ENCODE measurements around the gene TMEM240.

DNA sequence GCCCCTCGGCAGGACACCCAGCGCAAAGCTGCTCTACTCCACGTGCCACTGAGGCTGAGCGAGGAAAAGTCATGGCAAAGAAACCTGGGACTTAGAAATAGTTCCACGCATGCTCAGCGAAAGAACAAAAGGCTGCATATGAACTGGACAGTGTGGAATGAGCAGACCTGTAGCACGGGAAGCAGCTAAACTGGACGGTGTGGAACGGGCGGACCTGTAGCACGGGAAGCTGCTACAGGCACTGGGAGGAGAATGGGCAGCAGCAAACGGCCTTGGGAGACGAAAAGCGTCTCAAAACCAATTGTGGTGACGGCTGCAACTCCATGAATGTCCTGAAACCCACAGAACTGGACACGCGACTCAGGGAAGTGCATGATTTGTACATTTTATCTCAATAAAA, 18.6 kb upstream of the TMEM240 start:
- TF ChIP-seq ZNF416 (CRISPR knock-in tag; IDR thresholded peaks at IDR 0.05): no peak
- TF ChIP-seq, protein P1, sequence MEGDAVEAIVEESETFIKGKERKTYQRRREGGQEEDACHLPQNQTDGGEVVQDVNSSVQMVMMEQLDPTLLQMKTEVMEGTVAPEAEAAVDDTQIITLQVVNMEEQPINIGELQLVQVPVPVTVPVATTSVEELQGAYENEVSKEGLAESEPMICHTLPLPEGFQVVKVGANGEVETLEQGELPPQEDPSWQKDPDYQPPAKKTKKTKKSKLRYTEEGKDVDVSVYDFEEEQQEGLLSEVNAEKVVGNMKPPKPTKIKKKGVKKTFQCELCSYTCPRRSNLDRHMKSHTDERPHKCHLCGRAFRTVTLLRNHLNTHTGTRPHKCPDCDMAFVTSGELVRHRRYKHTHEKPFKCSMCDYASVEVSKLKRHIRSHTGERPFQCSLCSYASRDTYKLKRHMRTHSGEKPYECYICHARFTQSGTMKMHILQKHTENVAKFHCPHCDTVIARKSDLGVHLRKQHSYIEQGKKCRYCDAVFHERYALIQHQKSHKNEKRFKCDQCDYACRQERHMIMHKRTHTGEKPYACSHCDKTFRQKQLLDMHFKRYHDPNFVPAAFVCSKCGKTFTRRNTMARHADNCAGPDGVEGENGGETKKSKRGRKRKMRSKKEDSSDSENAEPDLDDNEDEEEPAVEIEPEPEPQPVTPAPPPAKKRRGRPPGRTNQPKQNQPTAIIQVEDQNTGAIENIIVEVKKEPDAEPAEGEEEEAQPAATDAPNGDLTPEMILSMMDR (IDR thresholded peaks at IDR 0.05): no peak
- no peak for TF ChIP-seq TP53 (CRISPR knock-in tag; IDR thresholded peaks at IDR 0.05)
- TF ChIP-seq, protein P2, sequence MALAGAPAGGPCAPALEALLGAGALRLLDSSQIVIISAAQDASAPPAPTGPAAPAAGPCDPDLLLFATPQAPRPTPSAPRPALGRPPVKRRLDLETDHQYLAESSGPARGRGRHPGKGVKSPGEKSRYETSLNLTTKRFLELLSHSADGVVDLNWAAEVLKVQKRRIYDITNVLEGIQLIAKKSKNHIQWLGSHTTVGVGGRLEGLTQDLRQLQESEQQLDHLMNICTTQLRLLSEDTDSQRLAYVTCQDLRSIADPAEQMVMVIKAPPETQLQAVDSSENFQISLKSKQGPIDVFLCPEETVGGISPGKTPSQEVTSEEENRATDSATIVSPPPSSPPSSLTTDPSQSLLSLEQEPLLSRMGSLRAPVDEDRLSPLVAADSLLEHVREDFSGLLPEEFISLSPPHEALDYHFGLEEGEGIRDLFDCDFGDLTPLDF (CRISPR knock-in tag; IDR thresholded peaks at IDR 0.05): no peak
- no peak for TF ChIP-seq CREM (CRISPR knock-in tag; IDR thresholded peaks at IDR 0.05)
- TF ChIP-seq, protein P3, sequence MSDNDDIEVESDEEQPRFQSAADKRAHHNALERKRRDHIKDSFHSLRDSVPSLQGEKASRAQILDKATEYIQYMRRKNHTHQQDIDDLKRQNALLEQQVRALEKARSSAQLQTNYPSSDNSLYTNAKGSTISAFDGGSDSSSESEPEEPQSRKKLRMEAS (CRISPR knock-in tag; IDR thresholded peaks at IDR 0.05): no peak
- no peak for TF ChIP-seq HMGA2 (CRISPR knock-in tag; IDR thresholded peaks at IDR 0.05)
- TF ChIP-seq ELF4 (CRISPR knock-in tag; IDR thresholded peaks at IDR 0.05; ENCODE audit: low read depth): no peak
- TF ChIP-seq, protein P4, sequence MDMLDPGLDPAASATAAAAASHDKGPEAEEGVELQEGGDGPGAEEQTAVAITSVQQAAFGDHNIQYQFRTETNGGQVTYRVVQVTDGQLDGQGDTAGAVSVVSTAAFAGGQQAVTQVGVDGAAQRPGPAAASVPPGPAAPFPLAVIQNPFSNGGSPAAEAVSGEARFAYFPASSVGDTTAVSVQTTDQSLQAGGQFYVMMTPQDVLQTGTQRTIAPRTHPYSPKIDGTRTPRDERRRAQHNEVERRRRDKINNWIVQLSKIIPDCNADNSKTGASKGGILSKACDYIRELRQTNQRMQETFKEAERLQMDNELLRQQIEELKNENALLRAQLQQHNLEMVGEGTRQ (CRISPR knock-in tag; IDR thresholded peaks at IDR 0.05): no peak
- TF ChIP-seq ATF1 (CRISPR knock-in tag; IDR thresholded peaks at IDR 0.05): no peak
- no peak for TF ChIP-seq SP1 (CRISPR knock-in tag; conservative IDR thresholded peaks at IDR 0.05)
- TF ChIP-seq, protein P5, sequence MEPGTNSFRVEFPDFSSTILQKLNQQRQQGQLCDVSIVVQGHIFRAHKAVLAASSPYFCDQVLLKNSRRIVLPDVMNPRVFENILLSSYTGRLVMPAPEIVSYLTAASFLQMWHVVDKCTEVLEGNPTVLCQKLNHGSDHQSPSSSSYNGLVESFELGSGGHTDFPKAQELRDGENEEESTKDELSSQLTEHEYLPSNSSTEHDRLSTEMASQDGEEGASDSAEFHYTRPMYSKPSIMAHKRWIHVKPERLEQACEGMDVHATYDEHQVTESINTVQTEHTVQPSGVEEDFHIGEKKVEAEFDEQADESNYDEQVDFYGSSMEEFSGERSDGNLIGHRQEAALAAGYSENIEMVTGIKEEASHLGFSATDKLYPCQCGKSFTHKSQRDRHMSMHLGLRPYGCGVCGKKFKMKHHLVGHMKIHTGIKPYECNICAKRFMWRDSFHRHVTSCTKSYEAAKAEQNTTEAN (CRISPR knock-in tag; IDR thresholded peaks at IDR 0.05): no peak
- no peak for TF ChIP-seq TEAD4 (CRISPR knock-in tag; IDR thresholded peaks at IDR 0.05)
